Inflammatory macrophage (primary cell): ENCODE measurements around the gene ASCL2.

Experiments used
- DNase-seq, 2 donors: peaks; one replicate each; pipeline ENCODE4 v3.0.0-alpha.2; 2020 to 2022

Gene ASCL2

GRCh38 chr11:2224254-2224653 lies 46.1 kb downstream of the ASCL2 start:
- DNase-seq, result no peak

DNA sequence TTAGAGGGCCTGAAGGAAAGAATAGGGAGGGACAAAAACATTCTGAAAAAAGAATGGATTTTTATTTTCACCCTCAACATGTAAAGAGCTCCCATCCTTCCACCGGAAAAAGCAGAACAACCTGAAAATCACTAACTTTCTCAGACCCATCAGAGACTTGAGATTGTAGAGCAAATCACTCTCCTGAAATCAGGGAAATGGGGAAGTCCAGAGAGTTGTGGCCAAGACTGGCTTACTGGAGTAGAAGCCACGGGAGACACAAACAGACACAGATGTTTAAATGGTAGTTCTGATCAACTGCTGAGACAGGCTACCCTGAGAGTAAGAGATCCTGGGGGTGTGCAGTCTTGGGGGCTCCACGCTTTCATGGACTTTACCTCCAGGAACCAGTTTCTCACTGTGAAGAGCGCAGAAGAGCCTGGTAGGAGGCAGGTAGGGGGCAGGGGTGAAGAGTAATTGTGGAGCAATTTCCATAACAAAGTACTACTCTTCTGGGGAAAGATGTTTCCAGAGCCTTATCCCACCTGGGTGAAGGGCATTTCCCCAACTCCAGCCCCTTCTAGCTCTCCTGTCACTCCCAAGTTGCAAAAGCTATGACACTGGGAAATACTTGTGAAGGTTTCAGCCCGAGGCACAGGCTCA lies 47.1 kb downstream of the ASCL2 start:
- peak in 1 of 2 donors; percentile 10 for DNase-seq

DNA sequence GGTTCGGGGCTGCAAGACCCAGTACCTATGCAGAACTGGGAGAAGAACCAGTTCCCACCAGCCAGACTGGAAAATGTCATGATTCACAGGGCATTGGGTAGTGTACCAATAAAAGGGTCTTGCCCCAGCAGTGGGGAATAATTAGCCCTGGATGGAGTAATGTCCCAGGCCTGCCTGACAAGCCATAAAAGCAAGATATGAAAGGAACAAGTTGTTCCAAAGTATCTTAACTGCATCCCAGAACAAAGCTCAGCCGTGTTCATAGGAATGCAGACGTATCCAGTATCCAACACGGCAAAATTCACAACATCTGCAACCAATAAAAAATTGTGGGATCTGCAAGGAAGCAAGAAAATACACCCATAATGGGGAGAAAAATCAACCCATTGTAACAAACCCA lies 47.9 kb downstream of the ASCL2 start:
- no peak for DNase-seq

- DNase-seq, result no peak
These were observed 48.8 kb downstream of the ASCL2 start for GRCh38 chr11:2221591-2221990.

DNA sequence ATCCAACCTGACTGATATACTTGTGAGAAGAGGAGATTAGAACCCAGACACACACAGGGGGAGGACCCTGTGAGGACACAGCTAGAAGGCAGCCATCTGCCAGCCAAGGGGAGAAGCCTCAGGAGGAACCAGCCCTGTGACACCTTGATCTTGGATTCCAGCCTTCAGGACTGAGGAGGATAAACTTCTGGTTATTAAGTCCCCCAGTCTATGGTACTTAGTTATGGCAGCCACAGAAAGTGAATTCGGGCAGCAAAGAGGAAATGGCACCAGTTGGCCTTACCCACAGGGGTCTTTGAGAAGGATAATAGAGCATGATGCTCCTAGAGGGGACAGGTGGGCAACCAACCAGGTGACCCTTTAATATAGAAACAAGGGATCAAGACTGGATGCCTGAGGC lies 49.4 kb downstream of the ASCL2 start:
- DNase-seq, result no peak

DNA sequence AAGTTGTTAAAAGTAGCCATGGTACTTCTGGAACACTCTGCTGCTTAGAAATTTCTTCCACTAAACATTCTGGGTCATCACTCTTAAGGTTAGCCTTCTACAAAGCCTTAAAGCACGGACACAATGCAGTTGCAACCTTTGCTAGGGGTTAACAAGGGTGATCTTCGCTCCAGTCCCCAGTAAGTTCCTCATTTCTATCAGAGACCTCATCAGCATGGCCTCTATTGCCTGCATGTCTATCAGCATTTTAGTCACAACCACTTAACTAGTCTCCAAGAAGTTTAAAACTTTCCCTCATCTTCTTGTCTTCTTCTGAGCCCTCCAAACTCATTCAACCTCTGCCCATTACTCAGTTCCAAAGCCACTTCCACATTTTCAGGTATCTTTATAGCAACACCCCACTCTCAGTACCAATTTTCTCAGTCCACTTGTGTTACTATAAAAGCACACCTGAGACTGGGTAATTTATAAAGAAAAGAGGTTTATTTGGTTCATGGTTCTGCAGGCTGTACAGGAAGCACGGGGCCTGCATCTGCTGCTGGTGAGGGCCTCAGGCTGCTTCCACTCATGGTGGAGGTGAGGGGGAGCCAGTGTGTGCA lies 50.1 kb downstream of the ASCL2 start:
- peak; percentile 11 to 20 for DNase-seq

- no peak for DNase-seq
These were observed 50.9 kb downstream of the ASCL2 start for GRCh38 chr11:2219318-2220017.
